Esophagus squamous epithelium (tissue), 5 donors: ENCODE data around the gene IL19. TPM values are rescaled to one million over a fixed set of nuclear protein-coding genes. Genes with fewer than 3 reads are reported as not detected.

Experiments
- DNase-seq: peaks from one replicate; lab custom pipeline; 2025; lab: John Stamatoyannopoulos, UW
- H3K27ac ChIP-seq, 4 donors: fragments of 200-600 bp; sonication (generic); one replicate each; pipeline ENCODE4 v1.5.1; 2016 to 2019; ENCODE audit warnings: mild to moderate bottlenecking in 1 of 4
- H3K27me3 ChIP-seq, 4 donors: fragments of 200-600 bp; sonication (generic); 1 replicate in 3 of 4; 2 replicates in 1 of 4; pipeline versions ENCODE4 v1.5.1 to v1.6.0; 2017 to 2021; ENCODE audit warnings: antibody characterized with exemption in 1 of 4
- H3K36me3 ChIP-seq, 3 donors: fragments of 200-600 bp; sonication (generic); one replicate each; pipeline ENCODE4 v1.5.1; 2016 to 2019
- H3K4me1 ChIP-seq, 3 donors: fragments of 200-600 bp; sonication (generic); one replicate each; pipeline ENCODE4 v1.5.1; 2017 to 2019
- H3K4me3 ChIP-seq, 4 donors: fragments of 200-600 bp; sonication (generic); 1 replicate in 3 of 4; 2 replicates in 1 of 4; pipeline ENCODE4 v1.5.1; 2016 to 2019; ENCODE audit warnings: mild to moderate bottlenecking in 2 of 4, moderate library complexity in 1 of 4
- H3K9me3 ChIP-seq, 3 donors: fragments of 200-600 bp; sonication (generic); one replicate each; pipeline ENCODE4 v1.5.1; 2016 to 2019
- CTCF ChIP-seq, 6 experiments: fragments of 450-650 bp in 4 of 6; fragments of 200-600 bp in 2 of 6; sonication (generic) in 2 of 6; IDR thresholded peaks; one replicate each; pipeline ENCODE4 v1.5.1; 2016 to 2019; ENCODE audit warnings: antibody characterized with exemption in 6 of 6, mild to moderate bottlenecking in 4 of 6, moderate library complexity in 4 of 6
- POLR2A ChIP-seq, 4 donors: fragments of 450-650 bp; IDR thresholded peaks; one replicate each; pipeline ENCODE4 v1.6.1; 2017; ENCODE audit warnings: antibody characterized with exemption in 4 of 4, mild to moderate bottlenecking in 4 of 4, moderate library complexity in 3 of 4
- WGBS, 2 donors: methylation state at CpG; one replicate each; pipeline ENCODE4 v1.1.5; 2018; 5-methylcytosine and 5-hydroxymethylcytosine counted together
- intact Hi-C: fragments of 100-400 bp; cut with DNase I; formaldehyde crosslinking; loops from one replicate; pipeline ENCODE4 v1.15.0; 2022
- total RNA-seq, 4 donors: library from RNA; depleted of rRNA; stranded (reverse); fragments of >200 nt; gene quantifications; one replicate each; pipeline ENCODE4 v1.1.0, GENCODE V29; 2016
- donor health status: DM: yes; HTN: yes; CAD: no.

Gene IL19
- total RNA-seq, 4 donors from 2014 or later, result 0.23 to 16.8 (median 16.3) TPM; not detected in 1

GRCh38 chr1:206766251-206766856 is 4.2 kb upstream of the IL19 start:
- H3K4me1 ChIP-seq, result peaks cover 0 to 25% (median 0%) of the 10 kb centered on the region in 3 donors
- 35 to 50% methylated on average over 8 of the region's 8 CpGs for whole genome bisulfite sequencing, 2 donors
- peak overlapping the region in 1 of 4 donors; percentile 28 for H3K27ac ChIP-seq
- intact Hi-C loops, result no loop called here
- no peak overlapping the region for H3K4me3 ChIP-seq
- peaks cover 0 to 20% (median 0%) of the 10 kb centered on the region in 4 donors for H3K27me3 ChIP-seq
- H3K36me3 ChIP-seq, result no peaks in the 10 kb centered on the region
- peaks cover 0 to 7% (median 0%) of the 10 kb centered on the region in 3 donors for H3K9me3 ChIP-seq
- TF ChIP-seq POLR2A (IDR thresholded peaks at IDR 0.05), result no peak
- no peak for TF ChIP-seq CTCF (IDR thresholded peaks at IDR 0.05)
- DNase-seq, result no peak

- no peak for TF ChIP-seq POLR2A (IDR thresholded peaks at IDR 0.05)
- TF ChIP-seq CTCF (IDR thresholded peaks at IDR 0.05), result no peak
- intact Hi-C loops, result no loop called here
- Histone ChIP-seq H3K4me3 (peak overlapping the region in 1 of 4 donors; percentile 16), H3K27me3 (peaks cover 0 to 32% (median 0%) of the 10 kb centered on the region in 4 donors), H3K9me3 (peaks cover 0 to 3% (median 0%) of the 10 kb centered on the region in 3 donors), H3K27ac (no peak overlapping the region), H3K4me1 (peaks cover 0 to 33% (median 0%) of the 10 kb centered on the region in 3 donors), H3K36me3 (no peaks in the 10 kb centered on the region)
- 63 to 78% methylated on average over 13 of the region's 14 CpGs for WGBS, 2 donors
- no peak for DNase-seq
Measured at GRCh38 chr1:206768472-206769303, 1.9 kb upstream of the IL19 start.

- H3K27me3 ChIP-seq, result peaks cover 0 to 32% (median 0%) of the 10 kb centered on the region in 4 donors
- no peaks in the 10 kb centered on the region for H3K9me3 ChIP-seq
- no peak for DNase-seq
- no peaks in the 10 kb centered on the region for H3K36me3 ChIP-seq
- 72 to 73% methylated on average over 4 to 7 of the region's 7 CpGs for WGBS, 2 donors
- peak overlapping the region in 1 of 4 donors; percentile 16 for H3K4me3 ChIP-seq
- peak overlapping the region in 1 of 4 donors; percentile 67 for H3K27ac ChIP-seq
- intact Hi-C loops, result no loop called here
- TF ChIP-seq CTCF (IDR thresholded peaks at IDR 0.05) (no peak), POLR2A (IDR thresholded peaks at IDR 0.05) (no peak)
- peaks cover 0 to 34% (median 0%) of the 10 kb centered on the region in 3 donors for H3K4me1 ChIP-seq
Measured at GRCh38 chr1:206769304-206769731, 1.3 kb upstream of the IL19 start.

- Histone ChIP-seq H3K4me3 (peak overlapping the region in 1 of 4 donors; percentile 29), H3K4me1 (peaks cover 0 to 28% (median 0%) of the 10 kb centered on the region in 3 donors), H3K27me3 (peaks cover 0 to 34% (median 0%) of the 10 kb centered on the region in 4 donors), H3K27ac (peak overlapping the region in 2 of 4 donors; percentile 50 to 60), H3K36me3 (no peaks in the 10 kb centered on the region), H3K9me3 (no peaks in the 10 kb centered on the region)
- DNase-seq, result no peak
- intact Hi-C loops, result no loop called here
- WGBS, 2 donors, result 44 to 48% methylated on average over 4 of the region's 4 CpGs
- TF ChIP-seq CTCF (IDR thresholded peaks at IDR 0.05) (no peak), POLR2A (IDR thresholded peaks at IDR 0.05) (no peak)
Measured at GRCh38 chr1:206771338-206771692, 742 bp downstream of the IL19 start.
